ENCODE results near the gene PABPC1L. TPM values are rescaled to one million over a fixed set of nuclear protein-coding genes. Genes with fewer than 3 reads are reported as not detected.
"Not testable (repeated sequence)": the region's sequence is repeated elsewhere in the genome, so short reads cannot be mapped to it uniquely, and the experiment has no call there.

PABPC1L gene
- total RNA-seq, 2 donors from 2014 or later: 129 to 142 TPM

DNA sequence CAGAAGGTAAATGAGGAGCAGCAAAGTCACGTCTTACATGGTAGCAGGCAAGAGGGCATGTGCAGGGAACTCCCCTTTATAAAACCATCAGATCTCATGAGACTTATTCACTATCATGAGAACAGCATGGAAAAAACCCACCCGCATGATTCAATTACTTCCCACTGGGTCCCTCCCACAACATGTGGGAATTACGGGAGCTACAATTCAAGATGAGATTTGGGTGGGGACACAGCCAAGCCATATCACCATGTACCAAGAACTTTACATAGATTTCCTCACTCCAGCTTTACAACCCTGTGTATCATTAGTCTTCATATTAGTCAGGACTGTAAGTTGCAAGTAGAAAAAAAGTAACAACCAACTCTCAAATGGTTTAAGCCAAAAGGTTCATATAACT, 45.4 kb upstream of the PABPC1L start:
- H3K4me3 ChIP-seq (ENCODE audit: low read length); H3K36me3 ChIP-seq (ENCODE audit: control insufficient read depth, insufficient read depth, low read length); H3K36me3 Mint-ChIP-seq (ENCODE audit: low read depth); H3K4me1 Mint-ChIP-seq; H3K9ac ChIP-seq (ENCODE audit: extremely low read depth, low read length, poor library complexity, severe bottlenecking); H3K9me3 ChIP-seq (ENCODE audit: control insufficient read depth, low read length); DNase-seq; H3K4me3 Mint-ChIP-seq; H3K4me1 ChIP-seq (ENCODE audit: control insufficient read depth, insufficient read depth, low read length); H3K9me3 Mint-ChIP-seq; H3K27ac Mint-ChIP-seq: not testable (repeated sequence)
- Histone ChIP-seq H3K27me3 (ENCODE audit: control insufficient read depth, insufficient read depth, low read length, poor library complexity, severe bottlenecking) (peaks cover 11% of the 10 kb centered on the region), H3K27ac (ENCODE audit: low read depth, low read length) (peak overlapping the region; percentile 36)
- H3K27me3 Mint-ChIP-seq (ENCODE audit: insufficient read depth): peaks cover 14% of the 10 kb centered on the region
- WGBS, 2 experiments (ENCODE audit: insufficient coverage in 1 of 2, insufficient read length in 1 of 2): 96% methylated on average over 3 of the region's 3 CpGs; no CpG with 5 or more reads in 1 of the 2 experiments

DNA sequence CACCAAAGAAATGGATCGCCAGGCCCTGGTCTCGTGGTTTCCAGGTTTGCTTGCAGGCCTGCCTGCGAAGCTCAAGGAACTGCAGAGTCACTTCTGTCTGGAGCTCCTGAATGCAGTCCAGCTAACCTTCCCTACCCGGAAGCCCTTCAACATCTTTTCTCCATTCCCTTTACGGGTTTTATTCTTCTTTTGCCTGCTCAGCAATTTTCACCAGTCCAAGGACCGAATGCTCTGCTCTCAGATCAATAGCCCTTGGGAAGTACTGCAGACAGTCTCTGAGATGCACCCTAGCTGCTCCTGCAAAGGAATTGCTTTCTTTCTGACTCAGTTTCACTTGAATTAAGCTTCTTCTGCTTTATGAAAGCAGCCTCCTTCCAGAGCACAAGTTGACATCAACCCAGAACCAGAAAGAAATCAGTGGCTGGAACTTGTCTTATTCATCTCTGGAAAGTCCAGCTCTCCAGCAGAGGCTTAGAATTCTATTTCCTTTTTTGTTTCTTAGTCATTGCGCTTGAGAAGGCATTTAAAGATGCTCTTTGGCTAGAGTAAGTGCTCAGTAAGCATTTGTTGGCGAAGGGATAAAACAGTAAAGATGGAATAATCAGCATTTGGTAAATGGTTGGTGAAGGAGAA, 43.0 kb upstream of the PABPC1L start:
- TF ChIP-seq, protein P1, sequence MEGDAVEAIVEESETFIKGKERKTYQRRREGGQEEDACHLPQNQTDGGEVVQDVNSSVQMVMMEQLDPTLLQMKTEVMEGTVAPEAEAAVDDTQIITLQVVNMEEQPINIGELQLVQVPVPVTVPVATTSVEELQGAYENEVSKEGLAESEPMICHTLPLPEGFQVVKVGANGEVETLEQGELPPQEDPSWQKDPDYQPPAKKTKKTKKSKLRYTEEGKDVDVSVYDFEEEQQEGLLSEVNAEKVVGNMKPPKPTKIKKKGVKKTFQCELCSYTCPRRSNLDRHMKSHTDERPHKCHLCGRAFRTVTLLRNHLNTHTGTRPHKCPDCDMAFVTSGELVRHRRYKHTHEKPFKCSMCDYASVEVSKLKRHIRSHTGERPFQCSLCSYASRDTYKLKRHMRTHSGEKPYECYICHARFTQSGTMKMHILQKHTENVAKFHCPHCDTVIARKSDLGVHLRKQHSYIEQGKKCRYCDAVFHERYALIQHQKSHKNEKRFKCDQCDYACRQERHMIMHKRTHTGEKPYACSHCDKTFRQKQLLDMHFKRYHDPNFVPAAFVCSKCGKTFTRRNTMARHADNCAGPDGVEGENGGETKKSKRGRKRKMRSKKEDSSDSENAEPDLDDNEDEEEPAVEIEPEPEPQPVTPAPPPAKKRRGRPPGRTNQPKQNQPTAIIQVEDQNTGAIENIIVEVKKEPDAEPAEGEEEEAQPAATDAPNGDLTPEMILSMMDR (conservative IDR thresholded peaks at IDR 0.05): no peak
- H3K9ac ChIP-seq (ENCODE audit: extremely low read depth, low read length, poor library complexity, severe bottlenecking): no peak overlapping the region
- H3K4me1 Mint-ChIP-seq: no peaks in the 10 kb centered on the region
- no peak overlapping the region for H3K27ac ChIP-seq (ENCODE audit: low read depth, low read length)
- no peaks in the 10 kb centered on the region for H3K9me3 ChIP-seq (ENCODE audit: control insufficient read depth, low read length)
- peaks cover 11% of the 10 kb centered on the region for H3K27me3 ChIP-seq (ENCODE audit: control insufficient read depth, insufficient read depth, low read length, poor library complexity, severe bottlenecking)
- H3K27ac Mint-ChIP-seq: no peak overlapping the region
- no peaks in the 10 kb centered on the region for H3K4me1 ChIP-seq (ENCODE audit: control insufficient read depth, insufficient read depth, low read length)
- H3K4me3 Mint-ChIP-seq: no peak overlapping the region
- 89 to 96% methylated on average over 7 to 8 of the region's 8 CpGs for WGBS, 2 experiments (ENCODE audit: insufficient coverage in 1 of 2, insufficient read length in 1 of 2)
- peaks cover 20% of the 10 kb centered on the region for H3K27me3 Mint-ChIP-seq (ENCODE audit: insufficient read depth)
- no peak overlapping the region for H3K4me3 ChIP-seq (ENCODE audit: low read length)
- no peak for DNase-seq
- H3K36me3 Mint-ChIP-seq (ENCODE audit: low read depth): no peaks in the 10 kb centered on the region
- no peaks in the 10 kb centered on the region for H3K9me3 Mint-ChIP-seq
- no peaks in the 10 kb centered on the region for H3K36me3 ChIP-seq (ENCODE audit: control insufficient read depth, insufficient read depth, low read length)

DNA sequence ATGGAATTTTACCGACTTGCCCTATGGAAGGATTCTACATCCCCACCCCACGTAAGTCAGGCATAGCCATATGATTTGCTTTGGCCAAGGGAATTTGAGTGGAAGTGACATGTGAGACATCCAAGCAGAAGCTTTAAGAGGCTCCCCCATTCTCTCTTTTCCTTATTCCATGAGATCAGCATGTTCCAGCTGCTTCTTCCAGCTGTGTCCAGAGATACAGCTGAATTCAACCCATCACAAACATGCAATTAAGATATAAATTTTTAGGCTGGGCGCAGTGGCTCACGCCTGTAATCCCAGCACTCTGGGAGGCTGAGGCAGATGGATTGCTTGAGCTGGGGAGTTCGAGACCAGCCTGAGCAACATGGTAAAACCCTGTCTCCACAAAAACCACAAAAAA, 40.4 kb upstream of the PABPC1L start:
- no peak overlapping the region for H3K27ac ChIP-seq (ENCODE audit: low read depth, low read length)
- no peaks in the 10 kb centered on the region for H3K36me3 Mint-ChIP-seq (ENCODE audit: low read depth)
- H3K9me3 ChIP-seq (ENCODE audit: control insufficient read depth, low read length): no peaks in the 10 kb centered on the region
- no peak for DNase-seq
- peaks cover 11% of the 10 kb centered on the region for H3K27me3 ChIP-seq (ENCODE audit: control insufficient read depth, insufficient read depth, low read length, poor library complexity, severe bottlenecking)
- H3K4me3 Mint-ChIP-seq: no peak overlapping the region
- no peak overlapping the region for H3K9ac ChIP-seq (ENCODE audit: extremely low read depth, low read length, poor library complexity, severe bottlenecking)
- H3K27ac Mint-ChIP-seq: no peak overlapping the region
- H3K4me3 ChIP-seq (ENCODE audit: low read length): no peak overlapping the region
- no peaks in the 10 kb centered on the region for H3K4me1 Mint-ChIP-seq
- no peaks in the 10 kb centered on the region for H3K4me1 ChIP-seq (ENCODE audit: control insufficient read depth, insufficient read depth, low read length)
- WGBS, 2 experiments (ENCODE audit: insufficient coverage in 1 of 2, insufficient read length in 1 of 2): 93% methylated on average over 5 of the region's 5 CpGs; no CpG with 5 or more reads in 1 of the 2 experiments
- H3K27me3 Mint-ChIP-seq (ENCODE audit: insufficient read depth): peaks cover 22% of the 10 kb centered on the region
- H3K36me3 ChIP-seq (ENCODE audit: control insufficient read depth, insufficient read depth, low read length): no peaks in the 10 kb centered on the region
- no peaks in the 10 kb centered on the region for H3K9me3 Mint-ChIP-seq
- TF ChIP-seq, protein P1 (conservative IDR thresholded peaks at IDR 0.05): no peak

DNA sequence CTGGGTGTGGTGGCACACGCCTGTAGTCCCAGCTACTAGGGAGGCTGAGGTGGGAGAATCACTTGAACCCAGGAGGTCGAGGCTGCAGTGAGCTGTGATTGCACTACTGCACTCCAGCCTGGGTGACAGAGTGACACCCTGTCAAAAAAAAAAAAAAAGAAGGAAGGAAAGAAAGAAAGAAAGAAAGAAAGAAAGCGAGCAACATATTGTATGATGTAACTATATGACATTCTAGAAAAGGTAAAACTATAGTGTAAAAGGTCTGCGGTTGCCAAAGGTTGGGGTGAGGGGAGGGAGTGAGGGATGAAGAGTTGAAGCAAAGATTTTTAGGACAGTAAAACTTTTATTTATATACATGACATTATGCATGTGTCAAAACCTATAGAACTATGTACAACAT, 27.5 kb upstream of the PABPC1L start:
- H3K4me3 ChIP-seq (ENCODE audit: low read length); H3K9me3 Mint-ChIP-seq; H3K9me3 ChIP-seq (ENCODE audit: control insufficient read depth, low read length); H3K4me3 Mint-ChIP-seq; H3K4me1 ChIP-seq (ENCODE audit: control insufficient read depth, insufficient read depth, low read length); H3K36me3 Mint-ChIP-seq (ENCODE audit: low read depth); H3K27ac ChIP-seq (ENCODE audit: low read depth, low read length); H3K36me3 ChIP-seq (ENCODE audit: control insufficient read depth, insufficient read depth, low read length); H3K27me3 ChIP-seq (ENCODE audit: control insufficient read depth, insufficient read depth, low read length, poor library complexity, severe bottlenecking); DNase-seq; H3K27ac Mint-ChIP-seq; H3K27me3 Mint-ChIP-seq (ENCODE audit: insufficient read depth); H3K9ac ChIP-seq (ENCODE audit: extremely low read depth, low read length, poor library complexity, severe bottlenecking): not testable (repeated sequence)
- 93% methylated on average over 4 of the region's 4 CpGs for WGBS, 2 experiments (ENCODE audit: insufficient coverage in 1 of 2, insufficient read length in 1 of 2)
- H3K4me1 Mint-ChIP-seq: peaks cover 16% of the 10 kb centered on the region
